Dermis microvascular lymphatic vessel endothelial cell (primary cell): ENCODE data around the gene MAMDC2. TPM values are rescaled to one million over a fixed set of nuclear protein-coding genes. Genes with fewer than 3 reads are reported as not detected.
A peak's percentile ranks its signal among the peaks of the same experiment; 100 is the strongest.
"Not testable (repeated sequence)": the region's sequence is repeated elsewhere in the genome, so short reads cannot be mapped to it uniquely, and the experiment has no call there.

Source experiments
- DNase-seq, 2 donors: peaks; one replicate each; pipeline versions ENCODE4 v3.0.0 to v3.0.0-alpha.2; 2010; ENCODE audit warnings: low read depth in 2 of 2
- total RNA-seq: library from RNA; depleted of rRNA; stranded (reverse); fragments of >200 nt; gene quantifications from 2 replicates; pipeline ENCODE4 v1.2.1, GENCODE V29; 2014

Gene MAMDC2
- total RNA-seq, 1 donor from 2014 or later, result 3.1 TPM

DNA sequence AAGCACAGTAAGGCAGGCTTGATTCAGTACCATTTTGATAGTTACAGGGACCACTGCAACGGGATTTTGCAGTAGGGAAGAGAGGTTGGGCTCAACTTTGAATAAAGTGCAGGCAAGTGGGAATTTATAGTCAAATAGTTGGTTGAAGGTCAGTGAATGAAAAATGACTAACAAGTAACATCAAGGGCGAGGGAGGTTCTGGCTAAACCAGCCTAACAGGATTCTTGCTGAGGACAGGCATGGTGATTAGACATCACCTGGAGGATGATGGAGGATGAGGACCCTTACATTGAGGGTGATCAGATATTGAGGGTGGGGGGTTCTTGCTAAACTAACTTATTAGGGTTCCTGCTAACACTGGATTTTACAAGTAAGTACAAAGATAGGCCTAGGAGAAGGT lies 149.1 kb downstream of the MAMDC2 start:
- DNase-seq, result no peak

DNA sequence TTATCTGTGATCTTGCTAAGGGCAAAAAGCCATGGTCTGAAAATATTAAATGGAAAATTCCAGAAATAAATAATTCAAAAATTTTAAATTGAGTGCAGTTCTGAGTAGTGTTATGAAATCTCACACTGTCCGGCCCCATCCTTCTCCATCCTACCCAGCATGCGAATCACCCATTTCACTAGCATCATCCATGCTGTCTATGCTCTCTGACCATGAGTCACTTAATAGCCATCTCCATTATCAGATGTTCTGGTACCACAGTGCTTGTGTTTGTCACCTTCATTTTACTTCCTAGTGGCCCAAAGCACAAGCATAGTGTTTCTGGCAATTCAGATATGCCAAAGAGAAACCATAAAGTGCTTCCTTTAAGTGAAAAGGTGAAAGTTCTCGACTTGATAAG lies 151.8 kb downstream of the MAMDC2 start:
- DNase-seq, result no peak

DNA sequence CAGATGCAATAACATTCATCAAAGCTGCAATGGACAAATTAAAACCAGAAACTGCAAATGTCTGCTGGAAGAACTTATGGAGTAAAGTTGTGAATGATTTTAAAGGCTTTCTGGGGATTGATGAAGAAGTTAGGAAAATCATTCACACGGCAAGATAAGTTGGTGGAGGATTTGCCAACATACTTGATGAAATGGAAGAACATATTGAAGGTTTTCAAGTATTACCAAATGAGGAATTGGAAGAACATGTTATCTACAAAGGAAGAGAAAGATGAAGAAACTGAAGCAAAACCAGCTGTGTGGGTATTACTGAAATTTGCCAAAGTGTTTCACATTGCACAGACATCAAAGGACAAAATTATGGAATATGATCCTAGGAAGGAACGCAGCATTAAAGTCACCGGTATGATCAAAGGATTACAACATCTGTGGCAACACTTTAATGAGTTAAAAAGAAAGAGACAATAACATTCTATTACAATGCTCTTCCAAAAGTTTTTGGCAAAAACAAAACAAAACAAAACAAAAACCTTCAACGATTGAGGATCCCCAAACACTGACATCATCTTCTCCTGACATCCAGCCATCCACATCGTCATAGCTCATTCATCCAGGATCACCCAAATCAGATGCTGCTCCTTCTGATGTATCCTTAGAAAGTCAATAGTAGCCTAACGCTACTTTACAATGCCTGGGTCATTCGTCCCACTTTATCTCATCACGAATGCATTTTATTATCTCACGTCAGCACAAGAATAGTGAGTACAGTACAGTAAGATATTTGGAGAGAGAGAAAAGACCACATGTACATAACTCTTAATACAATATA lies 153.8 kb downstream of the MAMDC2 start:
- no peak for DNase-seq

DNA sequence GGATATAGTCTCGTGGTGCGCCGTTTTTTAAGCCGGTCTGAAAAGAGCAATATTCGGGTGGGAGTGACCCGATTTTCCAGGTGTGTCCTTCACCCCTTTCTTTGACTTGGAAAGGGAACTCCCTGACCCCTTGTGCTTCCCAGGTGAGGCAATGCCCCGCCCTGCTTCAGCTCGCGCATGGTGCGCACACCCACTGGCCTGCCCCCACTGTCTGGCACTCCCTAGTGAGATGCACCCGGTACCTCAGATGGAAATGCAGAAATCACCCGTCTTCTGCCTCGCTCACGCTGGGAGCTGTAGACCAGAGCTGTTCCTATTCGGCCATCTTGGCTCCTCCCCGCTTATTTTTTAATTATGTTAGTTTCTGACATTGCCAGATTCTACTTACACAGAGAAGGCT lies 161.1 kb downstream of the MAMDC2 start:
- not testable (repeated sequence) for DNase-seq

DNA sequence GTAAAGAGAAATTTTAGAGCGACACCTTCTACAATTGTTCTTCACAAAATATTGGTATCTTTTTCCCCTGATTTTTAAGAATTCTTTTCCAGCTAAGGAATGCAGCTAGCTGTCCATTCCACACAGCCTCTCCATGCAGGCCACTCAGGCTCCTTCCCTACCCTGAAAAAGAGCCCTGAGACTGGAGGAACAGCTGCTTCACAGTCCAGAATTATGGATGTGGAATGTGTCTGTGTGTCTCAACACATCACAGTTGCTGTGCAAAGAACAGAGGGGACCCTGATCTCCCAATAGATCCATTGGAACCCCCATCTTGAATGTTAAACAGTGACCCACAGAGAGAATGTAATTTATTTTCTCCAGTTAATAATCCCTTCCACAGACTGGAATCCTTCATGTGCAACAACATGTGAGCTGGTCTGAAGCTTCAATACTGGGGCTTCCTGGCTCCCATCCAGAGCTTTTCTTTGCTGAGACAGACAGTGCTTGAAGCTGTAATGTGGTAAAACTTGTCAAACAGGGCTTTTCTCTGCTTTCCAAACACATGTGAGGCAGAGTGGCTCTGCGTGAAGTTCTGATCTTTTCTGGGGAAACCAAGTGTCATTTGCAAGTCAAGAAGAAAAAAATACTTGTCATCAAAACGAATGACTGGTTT lies 161.8 kb downstream of the MAMDC2 start:
- DNase-seq, result no peak

DNA sequence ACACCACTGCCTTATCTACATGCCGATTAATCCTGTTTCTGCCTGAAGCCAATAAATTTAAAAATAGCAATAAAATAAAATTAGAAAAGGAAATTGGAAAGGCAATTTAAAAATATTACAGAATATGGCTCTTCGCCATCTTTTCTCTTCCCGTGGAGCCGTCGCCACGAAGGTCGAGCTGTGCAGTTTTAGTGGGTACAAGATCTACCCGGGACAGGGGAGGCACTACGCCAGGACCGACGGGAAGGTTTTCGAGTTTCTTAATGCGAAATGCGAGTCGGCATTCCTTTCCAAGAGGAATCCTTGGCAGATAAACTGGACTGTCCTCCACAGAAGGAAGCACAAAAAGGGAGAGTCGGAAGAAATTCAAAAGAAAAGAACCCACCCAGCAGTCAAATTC lies 173.4 kb downstream of the MAMDC2 start:
- DNase-seq, result no peak

DNA sequence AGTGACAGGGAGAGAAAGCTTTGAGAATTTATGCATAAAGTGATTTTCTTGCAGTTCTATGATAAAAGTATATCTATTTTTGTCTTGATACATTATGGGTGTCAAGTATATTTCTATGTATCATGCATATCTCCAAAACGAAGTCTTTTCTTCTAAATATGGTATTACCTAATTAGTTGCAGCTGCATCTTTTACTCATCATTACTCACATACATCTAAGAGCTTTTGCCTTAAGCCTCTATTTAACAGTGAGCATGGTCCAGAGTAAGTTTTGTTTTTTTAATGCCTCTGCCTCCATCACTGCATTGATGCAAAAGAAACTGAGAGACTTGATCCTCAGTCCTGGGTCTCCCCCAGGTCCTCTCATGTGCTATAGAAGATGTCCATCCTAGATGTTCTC lies 175.1 kb downstream of the MAMDC2 start:
- no peak for DNase-seq

DNA sequence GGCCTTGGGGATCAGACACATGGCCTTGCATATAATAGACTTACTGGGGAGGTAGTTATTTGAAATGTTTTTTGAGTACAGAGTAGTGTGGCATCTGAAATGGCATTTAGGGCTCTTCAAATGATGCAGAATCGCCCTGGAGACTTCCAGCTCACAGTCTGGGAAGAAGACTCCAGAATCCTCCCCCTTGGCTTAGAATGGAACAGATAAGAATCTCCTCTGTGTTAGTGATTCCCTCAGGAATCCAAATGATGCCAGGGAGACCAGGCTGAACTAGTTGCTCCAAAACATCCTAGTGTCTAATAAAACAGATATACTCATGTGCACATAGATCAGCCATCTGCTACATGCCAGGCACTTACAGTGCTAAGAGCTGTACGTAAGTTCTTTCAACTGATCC lies 176.6 kb downstream of the MAMDC2 start:
- DNase-seq, result no peak

DNA sequence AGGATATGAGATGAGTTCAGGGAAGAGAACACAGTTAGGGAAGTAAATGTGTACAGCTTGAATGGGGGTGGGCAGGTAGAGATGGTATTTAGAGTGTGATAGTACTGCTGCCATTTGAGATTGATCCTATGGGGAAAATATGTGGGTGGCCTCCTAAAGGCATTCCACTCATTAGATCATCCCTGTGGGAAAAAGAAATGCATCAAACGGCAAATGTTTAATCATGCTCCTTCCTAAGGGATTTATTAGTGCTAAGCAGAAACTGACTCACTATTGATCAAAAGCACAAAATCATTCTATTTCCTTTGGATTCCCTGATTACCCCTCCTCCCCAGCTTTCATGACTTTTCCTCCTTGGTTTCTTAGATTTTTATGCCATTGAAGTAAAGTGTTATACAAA lies 178.7 kb downstream of the MAMDC2 start:
- no peak for DNase-seq

DNA sequence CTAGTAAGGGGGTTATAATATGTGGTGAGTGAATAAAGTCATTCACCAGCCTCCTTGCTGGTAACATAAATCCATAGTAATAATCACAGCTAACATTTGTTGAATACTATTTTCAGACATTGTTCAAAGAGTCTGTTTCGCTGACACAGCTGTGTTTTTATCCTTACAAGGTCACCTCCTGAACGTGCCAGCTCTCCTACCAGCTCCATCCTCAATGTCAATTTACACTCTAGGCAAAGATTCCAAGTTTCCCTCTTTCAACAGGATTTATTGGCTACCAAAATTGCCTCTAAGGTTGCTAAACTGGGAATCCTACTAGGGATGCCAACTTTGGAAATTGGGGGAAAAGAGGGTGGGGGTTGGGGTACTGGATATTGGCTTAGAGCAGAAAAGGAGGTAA lies 184.5 kb downstream of the MAMDC2 start:
- no peak for DNase-seq

DNA sequence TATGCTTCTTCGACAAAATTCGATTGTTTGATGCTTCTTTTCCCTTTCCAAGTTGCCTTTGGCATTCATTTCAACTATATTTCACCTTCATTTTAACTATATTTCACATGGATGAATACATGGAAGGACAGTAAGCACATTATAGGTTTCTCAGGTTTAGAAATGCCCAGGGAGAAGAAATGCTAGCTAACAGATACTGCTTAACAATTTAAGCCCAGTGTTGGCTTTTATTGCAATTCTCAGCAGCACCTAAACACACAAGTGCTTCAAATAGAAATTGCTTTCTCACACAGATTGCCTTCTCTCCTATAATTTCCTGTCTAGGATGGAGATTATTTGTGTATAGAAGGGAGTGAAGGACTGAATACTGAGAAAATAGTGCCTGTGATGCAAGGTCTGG lies 185.0 kb downstream of the MAMDC2 start:
- no peak for DNase-seq

DNA sequence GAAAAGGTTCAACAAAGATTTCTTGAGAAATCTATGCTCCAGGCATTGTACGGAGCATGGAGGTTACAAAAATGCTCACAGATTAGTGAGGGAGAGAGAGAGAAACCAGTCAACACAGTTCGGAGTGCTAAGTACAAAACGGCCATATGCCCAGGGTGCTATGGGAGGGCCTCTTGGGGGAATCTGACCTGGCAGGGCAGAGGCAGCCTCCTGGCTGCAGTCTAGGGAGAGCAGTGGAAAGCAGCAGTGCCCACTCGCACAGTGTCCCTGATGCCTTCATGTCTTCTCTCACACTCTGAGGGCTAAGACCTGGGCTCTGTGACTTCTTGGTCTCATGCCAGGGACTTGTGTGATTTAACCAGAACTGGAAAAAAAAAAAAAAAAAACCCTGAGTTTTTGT lies 185.4 kb downstream of the MAMDC2 start:
- DNase-seq, result no peak

DNA sequence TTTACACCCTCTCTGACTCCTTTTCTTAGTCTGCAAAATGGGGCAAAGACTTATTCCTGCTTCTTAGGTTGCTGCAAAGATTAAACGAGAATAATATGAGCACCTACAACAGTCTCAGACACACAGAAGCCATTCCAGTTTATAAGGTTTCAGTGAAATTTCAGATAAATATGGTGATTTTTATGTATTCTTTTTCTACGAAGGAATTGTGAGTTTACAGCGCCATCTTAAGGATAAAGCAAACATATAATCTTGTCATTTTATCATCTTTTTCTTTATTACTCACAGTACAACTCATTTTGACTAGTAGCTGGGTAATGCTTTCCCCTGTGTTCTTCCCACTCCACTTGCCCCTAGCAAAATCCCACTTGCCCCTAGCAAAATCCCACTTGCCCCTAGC lies 185.9 kb downstream of the MAMDC2 start:
- DNase-seq, result peak in 1 of 2 donors; percentile 27

DNA sequence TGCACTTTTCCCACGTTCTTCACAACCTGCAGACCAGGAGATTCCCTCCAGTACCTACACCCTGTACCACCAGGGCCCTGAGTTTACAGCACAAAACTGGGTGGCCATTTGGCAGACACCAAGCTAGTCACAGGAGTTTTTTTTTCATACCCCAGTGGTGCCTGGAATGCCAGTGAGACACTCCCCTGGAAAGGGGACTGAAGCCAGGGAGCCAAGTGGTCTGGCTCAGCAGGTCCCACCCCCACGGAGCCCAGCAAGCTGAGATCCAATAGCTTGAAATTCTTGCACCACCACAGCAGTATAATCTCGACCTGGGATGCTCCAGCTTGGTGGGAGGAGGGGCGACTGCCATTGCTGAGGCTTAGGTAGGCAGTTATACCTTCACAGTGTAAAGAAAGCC lies 188.8 kb downstream of the MAMDC2 start:
- DNase-seq, result no peak

DNA sequence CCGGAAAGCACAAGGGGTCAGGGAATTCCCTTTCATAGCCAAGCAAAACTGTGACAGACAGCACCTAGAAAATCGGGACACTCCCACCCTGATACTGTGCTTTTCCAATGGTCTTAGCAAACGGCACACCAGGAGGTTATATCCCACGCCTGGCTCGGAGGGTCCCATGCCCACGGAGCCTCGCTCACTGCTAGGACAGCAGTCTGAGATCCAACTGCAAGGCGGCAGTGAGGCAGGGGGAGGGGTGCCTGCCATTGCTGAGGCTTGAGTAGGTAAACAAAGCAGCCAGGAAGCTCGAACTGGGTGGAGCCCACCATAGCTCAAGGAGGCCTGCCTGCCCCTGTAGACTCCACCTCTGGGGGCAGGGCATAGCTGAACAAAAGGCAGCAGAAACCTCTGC lies 190.6 kb downstream of the MAMDC2 start:
- not testable (repeated sequence) for DNase-seq

DNA sequence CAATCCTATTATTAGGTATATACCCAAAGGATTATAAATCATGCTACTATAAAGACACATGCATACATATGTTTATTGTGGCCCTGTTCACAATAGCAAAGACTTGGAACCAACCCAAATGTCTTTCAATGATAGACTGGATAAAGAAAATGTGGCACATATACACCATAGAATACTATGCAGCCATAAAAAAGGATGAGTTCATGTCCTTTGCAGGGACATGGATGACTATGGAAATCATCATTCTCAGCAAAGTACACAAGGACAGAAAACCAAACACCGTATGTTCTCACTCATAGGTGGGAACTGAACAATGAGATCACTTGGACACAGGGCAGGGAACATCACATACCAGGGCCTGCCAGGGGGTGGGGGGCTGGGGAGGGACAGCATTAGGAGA lies 202.3 kb downstream of the MAMDC2 start:
- not testable (repeated sequence) for DNase-seq

DNA sequence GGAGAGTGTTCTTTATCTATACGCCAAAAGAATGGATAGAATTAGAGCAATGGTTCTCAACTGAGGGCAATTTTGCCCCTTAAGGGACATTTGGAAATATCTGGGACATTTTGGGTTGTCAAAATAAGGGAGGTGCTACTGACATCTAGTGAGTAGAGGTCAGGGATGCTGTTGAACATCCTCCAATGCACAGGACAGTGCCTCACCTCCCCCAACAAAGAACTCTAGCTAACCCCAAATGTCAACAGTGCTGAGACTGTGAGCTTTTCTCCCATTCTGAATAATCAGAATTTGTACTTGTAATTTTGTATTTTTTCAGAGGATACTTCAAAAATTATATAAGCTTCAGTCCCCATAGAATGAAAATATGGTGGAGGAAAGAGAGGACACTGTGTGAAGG lies 206.6 kb downstream of the MAMDC2 start:
- no peak for DNase-seq

DNA sequence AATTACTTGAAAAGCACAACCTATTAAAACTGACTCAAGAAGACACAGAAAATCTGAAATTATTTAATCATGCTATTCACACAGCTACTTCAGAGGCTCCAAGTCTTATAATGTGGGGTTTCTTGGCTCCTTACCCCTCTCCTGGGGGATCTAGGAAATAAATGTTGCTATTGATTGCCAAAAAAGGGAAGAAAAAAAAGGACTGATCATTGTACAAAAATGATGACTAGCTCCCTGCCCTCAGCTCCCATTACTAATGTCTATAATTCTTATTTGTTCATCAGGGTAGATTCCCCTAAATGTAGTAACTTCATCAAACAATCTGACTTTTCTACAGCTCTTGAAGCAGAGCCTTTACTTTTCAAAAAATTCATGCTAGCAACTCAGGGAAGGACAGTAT lies 211.8 kb downstream of the MAMDC2 start:
- DNase-seq, result no peak

DNA sequence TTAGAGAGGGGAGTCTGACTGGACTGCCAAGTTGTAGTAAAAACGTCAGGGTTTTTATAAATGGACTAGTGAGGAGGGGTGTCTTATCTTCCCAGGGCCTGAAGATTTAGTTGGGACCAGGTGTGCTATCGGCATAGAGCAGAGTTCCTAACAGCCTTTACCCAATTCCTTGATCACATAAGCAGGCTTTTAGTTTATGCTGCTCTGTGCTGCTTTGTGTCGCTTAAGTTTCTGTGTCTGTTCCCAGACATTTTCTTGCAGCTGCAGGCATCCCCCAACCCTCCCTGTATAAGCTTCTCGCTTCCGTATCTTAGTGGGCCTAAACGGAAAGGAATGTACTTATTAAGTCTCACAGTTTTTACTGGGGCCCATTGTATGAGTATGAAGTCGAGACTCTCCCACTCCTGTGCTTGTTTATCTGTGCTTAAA lies 212.5 kb downstream of the MAMDC2 start:
- DNase-seq, result no peak

DNA sequence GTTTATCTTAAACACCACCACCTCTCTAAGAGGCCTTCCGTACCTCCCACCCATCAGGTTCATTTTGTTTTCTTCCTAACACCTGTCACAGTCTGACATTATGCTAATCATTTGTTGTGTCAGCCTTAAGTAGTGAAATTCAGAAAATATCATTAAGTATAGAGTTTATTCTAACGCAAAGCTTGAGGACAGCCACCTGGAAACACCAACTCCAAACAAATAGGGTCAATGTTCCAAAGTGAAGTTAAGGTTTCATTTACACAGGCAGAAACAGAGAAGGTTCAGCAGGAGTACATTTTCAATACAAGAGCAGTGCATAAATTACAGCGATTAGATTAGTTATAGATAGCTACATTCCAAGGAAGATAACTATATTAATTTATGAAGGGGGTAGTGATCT lies 213.9 kb downstream of the MAMDC2 start:
- no peak for DNase-seq

DNA sequence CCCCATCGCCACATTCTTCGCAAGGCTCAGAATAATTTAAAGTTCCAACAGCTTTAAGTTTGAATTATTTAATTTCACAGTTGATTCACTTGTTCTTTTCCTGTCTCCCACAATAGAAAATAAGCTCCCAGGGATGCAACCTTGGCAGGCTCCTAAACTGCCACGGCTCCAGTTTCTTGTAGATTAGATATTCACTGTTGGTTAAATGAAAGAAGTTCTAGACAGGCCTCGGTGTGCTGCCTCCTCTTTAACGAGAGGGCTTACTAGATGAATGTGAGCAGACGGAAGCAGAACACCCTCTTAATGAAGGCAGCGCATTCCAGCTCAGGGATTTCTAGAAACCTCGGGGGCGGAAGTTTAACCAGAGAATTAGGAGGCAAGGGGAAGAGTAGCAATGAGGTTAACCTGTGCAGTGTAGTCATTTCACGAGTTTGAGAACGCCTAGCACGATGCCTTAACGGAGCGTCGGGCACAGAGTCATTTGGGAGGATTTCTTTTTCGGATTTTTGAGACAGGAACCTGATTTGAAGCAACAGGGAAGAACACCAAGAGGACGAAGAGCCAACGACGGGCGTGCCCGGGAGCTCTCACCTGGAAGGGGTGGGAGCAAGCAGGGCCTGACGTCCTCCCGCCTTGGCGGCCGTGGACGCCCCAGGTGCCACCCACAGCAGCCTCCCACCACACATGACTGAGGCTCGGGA lies 214.5 kb downstream of the MAMDC2 start:
- DNase-seq, result peak in 1 of 2 donors; percentile 27

DNA sequence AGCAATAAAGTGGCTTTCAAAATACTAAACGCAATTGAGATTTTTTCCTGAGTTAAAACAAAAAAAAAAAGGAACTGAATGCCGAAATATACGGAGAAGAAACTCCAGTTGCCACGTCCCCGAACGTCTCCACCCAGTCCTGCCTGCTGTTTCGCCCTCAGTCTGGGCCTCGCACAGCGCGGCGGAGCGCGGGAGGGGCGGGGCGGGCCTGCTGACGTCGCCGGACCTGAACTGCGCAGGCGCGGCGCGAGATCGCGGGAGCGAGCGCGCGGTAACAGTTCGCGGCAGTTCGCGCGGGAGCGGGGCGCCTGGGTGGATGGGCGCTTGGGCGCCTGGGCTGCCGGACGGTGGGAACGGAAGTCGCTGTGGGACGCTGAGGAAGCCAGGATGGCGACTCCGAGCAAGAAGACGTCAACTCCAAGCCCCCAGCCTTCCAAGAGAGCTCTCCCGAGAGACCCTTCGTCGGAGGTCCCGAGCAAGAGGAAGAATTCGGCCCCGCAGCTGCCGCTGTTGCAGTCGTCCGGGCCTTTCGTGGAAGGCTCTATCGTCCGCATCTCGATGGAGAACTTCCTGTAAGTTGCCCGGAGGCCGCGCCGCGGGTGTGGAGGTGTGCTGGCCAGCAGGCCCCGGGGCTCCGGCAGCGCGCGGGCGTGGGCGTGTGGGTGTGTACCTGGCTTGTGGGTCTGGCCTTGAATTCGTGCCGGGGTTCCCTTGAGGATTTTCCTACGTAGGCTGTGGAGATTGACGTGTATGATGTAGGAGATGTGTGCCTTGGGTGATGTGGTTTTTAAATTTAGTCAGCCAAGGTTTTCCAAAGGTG lies 215.3 kb downstream of the MAMDC2 start, which contains the start of gene SMC5:
SMC5 (plus strand) TSS at position 287 of the 820 bp plus-strand sequence; CDS start at position 388, 101 bp downstream.
- DNase-seq, result peak; percentile 78 to 92
